Glomerular endothelial cell (primary cell): ENCODE results near the gene GALNT9. TPM values are rescaled to one million over a fixed set of nuclear protein-coding genes. Genes with fewer than 3 reads are reported as not detected.
"Not testable (repeated sequence)": the region's sequence is repeated elsewhere in the genome, so short reads cannot be mapped to it uniquely, and the experiment has no call there.

Source experiments
- DNase-seq: peaks from one replicate; pipeline ENCODE4 v3.0.0-alpha.2; 2011; ENCODE audit warnings: low read depth, low spot score; ENCODE audit errors: extremely low read depth
- total RNA-seq: library from RNA; depleted of rRNA; stranded (reverse); fragments of >200 nt; gene quantifications from 2 replicates; pipeline ENCODE4 v1.2.3, GENCODE V29; 2015

GALNT9 gene
- total RNA-seq, 1 donor from 2014 or later, result 0.35 TPM

DNA sequence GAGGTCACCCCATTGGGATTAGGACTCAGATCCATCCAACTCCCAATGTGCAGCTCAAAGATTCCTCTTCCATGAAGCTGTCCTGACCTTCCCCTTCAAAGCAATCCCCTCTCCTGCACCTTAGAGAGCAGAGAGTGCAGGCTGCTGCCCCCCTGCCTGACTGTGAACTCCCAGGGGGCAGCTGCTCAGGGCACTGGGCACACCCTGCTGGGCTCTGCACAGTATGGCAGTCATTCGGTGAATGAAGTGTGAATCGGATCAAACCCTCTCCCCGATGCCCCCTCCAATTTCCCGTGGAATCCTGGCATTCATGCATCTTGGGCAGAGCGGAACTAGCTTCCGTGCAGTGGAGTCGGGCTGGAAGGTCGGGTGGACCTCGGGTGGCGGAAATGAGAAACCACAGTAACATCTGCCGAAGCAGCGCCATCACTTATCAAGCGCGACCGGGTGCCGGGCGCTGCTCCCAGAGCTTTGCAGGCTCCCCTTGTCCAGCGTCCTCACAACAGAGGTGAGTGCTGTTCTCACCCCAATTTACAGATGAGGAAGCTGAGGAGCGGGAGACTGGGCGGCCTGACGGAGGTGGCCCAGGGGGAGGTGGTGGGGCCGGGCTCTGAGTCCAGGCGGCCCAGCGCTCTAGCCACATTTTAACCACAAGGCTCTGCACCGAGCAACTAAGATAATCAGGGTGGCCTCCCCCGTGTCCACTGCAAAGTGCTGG, 14.7 kb downstream of the GALNT9 start:
- no peak for DNase-seq

DNA sequence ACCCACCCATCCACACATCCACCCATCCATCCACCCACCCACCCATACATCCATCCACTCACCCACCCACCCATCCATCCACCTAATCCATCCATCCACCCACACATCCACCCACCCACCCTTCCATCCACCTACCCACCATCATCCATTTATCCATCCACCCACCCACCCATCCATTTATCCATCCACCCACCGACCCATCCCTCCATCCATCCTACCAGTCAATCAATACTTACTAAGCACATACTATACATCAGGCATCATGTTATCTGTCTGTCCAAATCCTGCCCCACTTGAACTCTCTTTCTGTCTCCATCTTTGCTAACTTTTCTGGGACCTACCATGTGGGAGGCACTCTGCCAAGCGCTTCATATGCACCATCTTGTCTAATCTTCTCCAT, 15.4 kb downstream of the GALNT9 start:
- DNase-seq, result no peak

DNA sequence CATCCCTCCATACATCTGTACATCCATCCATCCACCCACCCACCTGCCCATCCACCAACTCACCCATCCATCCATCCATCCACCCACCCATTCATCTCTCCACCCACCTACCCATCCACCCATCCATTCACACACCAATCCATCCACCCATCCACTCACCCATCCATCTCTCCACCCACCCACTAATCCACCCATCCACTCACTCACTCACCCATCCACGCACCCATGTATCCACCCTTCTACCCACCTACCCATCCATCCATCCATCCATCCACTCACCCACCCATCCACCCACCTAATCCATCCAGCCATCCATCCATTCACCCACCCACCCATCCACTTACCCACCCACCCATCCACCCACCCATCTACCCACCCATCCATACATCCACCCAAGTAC, 16.2 kb downstream of the GALNT9 start:
- DNase-seq, result no peak

DNA sequence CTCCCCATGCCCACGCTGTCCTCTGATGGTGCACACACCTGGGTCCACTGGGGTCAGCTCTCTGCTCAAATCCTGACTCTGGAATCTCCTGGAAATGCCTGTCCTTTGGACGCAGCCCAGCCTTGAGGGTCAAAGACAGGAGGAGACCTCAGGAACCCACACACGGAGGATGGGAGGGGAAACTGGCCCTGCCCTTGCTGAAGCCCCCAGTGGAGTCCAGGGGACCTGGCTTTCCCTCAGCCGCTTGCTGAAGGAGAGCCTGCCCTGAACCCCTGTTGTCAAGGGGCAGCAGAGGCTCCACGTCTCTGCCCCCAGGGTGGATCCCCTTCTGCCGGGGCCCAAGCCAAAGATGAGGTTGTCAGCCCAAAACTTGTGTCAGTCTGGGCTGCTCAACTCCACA, 16.9 kb downstream of the GALNT9 start:
- DNase-seq, result no peak

DNA sequence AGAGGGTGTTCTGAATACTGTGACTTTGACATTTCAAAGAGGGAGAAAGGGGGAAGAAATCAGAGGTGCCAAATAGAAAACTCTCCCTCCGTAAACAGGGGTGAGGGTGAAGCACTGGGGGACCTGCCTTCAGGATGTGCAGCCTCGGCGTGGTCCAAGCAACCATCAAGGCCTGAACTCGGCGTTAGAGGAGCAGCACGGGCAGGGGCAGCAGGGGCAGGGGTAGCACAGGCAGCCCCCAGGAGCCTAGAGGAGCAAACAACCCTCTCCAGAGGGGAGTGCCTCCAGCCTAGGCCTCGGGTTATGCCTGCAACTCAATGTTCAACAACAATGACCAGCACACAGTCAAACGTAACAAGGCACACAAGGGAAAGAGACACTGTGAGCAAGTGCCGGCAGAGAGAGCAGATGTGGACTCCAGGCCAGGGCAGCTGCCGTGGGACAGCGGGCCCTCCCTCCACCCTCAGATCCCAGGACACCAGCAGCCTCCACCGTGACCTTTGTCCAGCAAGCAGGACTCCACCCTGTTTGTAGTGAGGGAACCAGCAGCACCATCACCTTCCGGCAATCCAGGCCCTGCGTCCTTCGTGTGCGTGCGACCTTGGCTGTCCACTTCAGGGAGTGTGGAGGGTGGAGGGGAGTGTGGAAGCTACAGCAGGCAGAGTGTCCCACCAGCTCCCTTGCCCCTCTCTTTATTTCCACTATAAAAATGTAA, 18.0 kb downstream of the GALNT9 start:
- no peak for DNase-seq

DNA sequence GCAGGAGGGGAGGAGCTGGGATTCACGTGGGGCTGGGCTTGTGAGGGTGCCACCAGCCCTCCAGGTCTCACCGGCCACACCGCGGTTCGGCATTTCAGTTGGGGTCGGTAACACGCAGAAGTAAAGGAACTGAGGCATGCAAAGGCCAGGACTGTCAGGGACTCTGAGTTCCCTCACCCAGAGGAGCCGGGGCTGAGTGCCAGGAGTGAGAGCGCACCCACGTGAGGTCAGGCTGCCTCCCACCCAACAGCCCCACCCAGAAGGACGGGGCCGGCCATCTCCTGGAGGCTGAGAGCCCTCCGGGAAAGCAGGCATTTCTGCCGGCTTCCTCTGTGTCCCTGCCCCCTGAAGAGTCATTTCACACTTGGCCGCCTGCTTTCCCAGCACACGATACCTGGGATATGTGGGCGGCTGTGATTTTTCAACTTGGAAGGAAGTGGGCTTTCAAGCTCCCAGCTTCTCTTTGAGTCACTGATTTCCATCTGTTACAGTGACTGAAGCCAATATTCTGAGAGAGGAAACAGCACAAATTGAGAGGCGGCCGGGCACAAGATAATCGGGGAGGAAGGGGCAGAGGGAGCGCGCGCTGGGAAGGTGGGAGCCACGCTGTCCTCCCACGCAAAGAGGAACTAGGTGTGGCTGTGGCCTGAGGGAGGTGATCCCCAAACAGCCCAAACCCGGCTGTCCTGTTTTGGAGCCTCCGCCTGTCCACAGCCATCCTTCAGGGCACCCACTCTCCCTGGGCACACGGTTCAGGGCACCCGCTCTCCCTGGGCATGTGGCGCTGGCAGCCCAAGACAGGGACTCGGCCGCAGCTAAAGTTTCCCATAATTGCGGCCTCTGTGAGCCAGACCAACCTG, 19.0 kb downstream of the GALNT9 start:
- no peak for DNase-seq

DNA sequence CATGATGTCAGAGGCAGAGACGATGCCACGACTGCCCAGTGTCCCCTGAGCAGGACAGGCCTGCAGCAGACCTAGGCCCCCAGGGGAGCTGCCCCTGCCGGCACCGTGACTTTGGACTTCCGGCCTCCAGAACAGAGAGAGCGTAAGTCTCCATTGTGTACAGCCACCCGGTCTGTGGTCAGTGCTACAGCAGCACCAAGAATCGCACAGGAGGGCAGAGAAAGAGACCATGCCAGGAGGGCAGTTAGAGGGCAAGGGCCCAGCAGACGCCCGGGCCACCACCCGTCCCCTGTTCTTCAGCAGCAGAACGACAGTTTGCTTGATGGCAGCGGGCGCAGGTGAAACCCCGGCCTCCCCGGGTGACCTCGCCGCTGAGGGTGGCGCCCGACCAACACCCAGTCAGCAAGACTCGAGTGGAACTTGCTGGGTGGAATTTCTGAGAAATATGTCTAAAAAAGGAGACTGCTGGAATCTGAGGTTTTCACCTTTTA, 19.7 kb downstream of the GALNT9 start:
- DNase-seq, result no peak

DNA sequence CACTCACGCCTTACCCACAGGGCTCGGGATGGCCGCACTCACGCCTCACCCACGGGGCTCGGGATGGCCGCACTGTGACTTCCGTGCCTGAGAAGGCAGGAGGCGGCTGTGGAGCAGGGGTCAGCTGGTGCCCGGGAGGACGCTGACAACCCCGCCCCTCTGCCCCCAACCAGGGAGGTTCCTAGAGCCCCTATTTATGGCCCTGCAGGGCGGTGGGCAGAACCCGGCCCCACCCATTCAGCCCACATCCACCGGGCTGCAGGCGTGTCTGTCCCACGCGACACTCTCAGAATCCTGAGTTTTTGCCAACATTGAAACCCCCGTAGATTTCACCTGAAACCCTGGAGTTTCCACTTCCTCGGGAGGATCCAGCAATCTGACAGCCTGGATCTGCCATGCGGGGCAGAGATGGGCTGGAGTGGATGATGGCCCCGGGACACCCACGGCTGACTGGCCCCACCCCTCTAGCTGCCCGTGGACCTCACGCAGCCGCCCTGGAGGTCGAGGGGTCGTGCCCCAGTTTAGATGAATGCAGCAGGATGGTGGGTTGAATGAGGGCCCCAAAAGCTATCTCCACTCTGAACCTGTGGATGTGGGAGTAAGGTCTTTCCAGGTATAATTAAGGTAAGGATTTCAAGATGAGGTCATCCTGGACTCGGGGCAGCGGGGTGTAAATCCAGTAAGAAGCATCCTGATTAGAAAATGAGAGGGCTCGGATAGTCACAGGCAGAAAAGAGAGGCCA, 20.4 kb downstream of the GALNT9 start:
- DNase-seq, result no peak

DNA sequence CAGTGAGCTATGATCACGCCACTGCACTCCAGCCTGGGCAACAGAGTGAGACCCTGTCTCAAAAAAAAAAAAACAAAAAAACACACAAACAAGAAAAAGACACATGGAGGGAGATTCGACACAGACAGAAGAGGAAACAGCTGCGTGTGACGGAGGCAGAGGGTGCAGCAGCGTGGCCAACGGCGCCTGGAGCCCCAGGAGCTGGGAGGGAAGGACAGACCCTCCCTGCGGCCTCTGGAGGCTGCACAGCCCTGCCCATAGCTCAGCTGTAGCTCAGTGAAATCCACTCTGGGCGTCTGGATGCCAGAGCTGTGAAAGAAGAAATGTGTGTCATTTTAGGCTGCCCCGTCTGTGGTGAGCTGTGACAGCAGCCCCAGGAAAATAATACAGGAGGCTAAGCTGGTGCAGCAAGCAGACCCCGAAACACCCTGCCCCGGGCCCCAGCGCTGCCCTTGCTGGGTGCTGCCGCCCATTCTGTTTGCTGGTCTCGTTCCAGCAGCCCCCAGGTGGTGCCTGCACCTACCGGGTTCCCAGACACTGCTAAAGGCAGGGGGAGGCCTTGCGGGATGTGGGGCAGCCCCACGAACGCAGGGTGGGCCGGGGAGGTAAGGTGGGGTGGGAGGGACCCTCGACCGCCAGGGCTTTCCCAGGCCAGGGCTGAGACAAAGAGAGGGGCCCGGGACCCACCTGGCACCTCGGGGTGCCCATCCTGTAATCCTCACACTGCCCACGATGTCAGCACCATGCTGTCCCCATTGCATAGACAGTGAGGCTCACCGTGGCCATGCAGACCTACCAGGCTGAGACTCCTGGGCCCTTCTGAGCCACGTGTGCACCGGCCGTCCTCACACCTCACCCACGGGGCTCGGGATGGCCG, 21.2 kb downstream of the GALNT9 start:
- DNase-seq, result no peak

DNA sequence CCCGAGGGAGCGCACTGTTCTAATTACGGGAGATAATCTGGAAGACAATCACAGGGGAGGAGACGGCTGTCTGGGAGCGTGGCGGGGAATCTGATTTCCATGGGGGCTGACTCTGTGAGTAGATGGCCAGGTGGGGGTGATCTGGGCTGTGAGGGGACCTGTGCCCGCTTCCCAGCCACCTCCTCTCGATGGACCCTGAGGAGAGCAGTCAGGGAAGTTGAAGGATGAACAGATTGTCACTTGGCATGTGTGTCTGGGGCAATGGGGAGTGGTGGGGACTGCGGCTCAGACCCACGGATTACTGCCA, 22.6 kb downstream of the GALNT9 start:
- DNase-seq, result no peak

DNA sequence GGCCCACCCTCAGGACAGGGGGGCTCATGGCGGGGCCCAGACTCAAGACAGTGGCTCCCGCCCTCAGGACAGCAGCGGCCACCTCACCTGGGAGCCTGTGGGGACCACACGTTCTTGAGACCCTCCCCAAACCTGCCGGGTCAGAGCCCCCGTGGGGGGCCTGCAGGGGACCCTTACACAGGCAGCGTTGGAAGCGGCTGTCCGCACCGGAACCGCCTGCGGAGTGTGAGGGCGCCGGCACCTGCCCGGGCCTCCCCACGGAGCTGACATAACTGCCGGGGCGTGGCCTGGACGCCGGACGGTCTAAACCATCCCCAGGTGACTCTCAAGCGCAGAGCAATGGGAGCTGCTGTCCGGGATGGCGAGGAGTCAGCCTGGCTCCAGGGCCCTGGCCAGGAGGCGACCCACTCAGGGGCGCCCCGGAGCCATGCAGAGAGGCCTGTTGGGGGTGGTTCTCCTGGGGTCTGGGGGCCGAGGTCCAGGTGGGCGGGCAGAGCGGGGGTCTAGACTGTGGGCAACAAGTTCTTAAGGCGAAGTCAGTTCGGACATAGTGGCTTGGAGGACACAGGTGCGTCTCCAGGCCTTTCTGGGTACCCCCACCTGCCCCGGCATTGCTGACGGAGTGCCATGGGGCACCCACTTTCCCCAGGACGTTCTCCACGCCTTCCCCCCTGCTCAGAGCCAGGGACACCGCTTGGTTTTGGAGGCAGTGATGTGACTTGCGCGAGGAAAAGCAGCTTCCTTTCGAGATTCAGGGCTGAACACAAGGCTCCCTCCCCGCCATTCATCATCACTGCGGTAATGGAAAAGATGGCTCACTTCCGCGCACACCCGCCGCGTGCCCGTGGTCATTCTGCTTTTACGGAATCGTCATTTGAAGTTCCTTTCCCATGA, 23.2 kb downstream of the GALNT9 start:
- no peak for DNase-seq

DNA sequence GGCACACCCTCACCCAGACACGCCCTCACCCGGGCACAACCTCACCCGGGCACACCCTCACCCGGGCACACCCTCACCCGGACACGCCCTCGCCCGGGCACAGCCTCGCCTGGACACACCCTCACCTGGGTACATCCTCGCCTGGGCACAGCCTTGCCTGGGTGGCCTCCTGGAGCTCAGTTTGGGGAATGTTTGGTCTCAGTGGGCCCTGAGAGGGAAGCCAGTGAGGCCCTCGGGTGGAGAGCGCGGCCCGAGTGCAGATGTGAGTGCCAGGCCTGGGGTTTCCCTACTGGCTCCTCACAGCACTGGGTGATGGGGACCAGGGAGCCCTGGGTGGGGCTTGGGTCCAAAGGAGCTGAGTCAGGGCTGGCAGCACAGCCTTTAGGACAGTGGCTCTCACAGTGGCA, 23.8 kb downstream of the GALNT9 start:
- no peak for DNase-seq

DNA sequence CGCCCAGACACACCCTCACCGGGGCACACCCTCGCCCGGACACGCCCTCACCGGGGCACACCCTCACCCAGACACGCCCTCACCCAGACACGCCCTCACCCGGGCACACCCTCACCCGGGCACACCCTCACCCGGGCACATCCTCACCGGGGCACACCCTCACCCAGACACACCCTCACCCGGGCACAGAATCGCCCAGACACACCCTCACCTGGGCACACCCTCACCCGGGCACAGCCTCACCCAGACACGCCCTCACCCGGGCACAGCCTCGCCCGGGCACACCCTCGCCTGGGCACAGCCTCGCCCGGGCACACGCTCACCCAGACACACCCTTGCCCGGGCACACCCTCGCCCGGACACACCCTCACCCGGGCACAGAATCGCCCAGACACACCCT, 24.5 kb downstream of the GALNT9 start:
- not testable (repeated sequence) for DNase-seq

DNA sequence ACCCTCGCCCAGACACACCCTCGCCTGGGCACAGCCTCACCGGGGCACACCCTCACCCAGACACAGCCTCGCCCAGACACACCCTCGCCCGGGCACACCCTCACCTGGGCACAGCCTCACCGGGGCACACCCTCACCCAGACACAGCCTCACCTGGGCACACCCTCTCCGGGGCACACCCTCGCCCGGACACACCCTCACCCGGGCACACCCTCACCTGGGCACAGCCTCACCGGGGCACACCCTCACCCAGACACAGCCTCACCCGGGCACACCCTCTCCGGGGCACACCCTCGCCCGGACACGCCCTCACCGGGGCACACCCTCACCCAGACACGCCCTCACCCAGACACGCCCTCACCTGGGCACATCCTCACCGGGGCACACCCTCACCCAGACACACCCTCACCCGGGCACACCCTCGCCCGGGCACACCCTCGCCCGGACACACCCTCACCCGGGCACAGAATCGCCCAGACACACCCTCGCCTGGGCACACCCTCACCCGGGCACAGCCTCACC, 25.5 kb downstream of the GALNT9 start:
- not testable (repeated sequence) for DNase-seq

DNA sequence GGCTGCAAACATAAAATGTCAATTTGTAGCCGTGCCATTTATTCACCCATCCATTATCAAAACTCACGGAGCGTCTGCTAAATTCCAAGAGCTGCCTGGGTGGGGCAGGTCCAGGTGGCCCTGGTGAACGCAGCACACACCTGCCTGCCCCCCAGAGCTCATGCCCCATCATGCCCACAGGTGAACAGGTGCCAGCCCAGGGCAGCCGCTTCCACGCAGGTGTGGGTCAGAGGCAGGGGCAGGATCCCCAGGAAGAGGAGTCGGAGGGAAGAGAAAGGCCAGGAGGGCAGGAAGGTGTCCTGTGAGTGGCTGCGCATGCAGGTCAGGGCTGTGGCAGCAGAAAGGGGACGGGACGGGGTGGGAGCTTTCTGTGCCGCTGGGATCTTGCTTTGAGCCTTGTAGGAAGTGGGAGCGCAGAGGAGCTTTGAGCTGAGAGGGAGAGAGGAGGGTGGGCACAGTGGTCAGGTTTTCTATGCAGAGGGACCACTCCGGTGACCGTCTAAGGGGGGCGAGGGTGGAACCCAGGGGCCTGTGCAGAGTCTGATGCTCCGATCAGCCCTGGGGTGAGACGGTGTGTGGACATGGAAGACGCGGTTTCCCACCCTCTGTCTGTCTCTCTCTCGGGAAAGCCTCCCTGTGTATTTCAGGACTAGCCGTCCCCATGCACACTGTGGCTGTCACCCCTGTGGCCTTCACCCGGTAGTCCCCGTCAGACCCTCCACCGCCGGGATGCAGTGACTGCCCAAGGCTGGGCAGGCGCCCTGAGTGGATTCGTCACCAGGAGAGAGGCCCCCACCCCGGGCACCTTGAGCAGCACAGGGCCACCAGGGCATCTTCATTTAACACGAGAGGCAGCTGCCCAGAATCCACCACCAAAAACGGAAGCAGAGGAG, 26.7 kb downstream of the GALNT9 start:
- no peak for DNase-seq

DNA sequence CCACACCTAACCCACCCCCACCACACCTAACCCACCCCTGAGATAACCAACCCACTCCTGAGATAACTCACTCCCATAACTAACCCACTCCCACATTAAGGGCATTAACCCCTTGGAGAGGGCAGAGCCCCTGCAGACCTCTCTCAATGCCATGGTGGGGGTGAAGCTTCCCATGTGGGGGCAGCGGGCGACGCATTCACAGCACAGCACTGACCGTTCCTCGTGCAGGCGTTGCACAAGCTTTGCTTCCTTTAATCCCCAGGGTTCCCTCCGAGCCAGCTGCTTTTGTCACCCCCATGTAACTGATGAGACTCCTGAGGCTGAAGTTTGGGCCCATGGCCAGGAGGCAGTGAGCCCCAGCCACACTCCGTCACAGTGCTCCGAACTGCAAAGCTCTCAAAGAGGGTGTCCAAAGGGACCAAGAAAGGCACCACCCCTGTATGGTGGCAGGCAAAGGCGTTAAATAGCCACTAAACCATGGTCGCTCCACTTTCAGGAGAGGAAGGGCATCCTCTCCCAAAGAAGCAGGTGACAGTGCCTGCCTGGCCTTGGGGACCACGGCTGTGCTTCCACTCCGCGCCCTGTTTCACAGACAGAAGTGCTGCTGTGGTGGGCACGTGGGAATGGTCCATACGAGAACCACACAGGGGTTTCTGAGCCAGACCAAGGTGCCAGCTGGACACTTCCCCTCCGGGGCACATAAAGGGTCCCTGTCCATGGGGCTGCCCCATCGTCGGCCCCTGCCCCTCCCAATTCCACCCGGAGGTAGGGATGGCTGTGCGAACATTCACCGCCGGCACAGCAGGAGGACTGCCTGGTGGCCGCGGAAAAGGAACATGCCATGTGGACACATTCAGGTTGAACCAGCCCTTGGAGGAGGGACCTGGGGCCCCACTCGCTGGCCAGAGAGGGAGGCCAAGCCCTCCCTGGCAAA, 28.3 kb downstream of the GALNT9 start:
- DNase-seq, result no peak

DNA sequence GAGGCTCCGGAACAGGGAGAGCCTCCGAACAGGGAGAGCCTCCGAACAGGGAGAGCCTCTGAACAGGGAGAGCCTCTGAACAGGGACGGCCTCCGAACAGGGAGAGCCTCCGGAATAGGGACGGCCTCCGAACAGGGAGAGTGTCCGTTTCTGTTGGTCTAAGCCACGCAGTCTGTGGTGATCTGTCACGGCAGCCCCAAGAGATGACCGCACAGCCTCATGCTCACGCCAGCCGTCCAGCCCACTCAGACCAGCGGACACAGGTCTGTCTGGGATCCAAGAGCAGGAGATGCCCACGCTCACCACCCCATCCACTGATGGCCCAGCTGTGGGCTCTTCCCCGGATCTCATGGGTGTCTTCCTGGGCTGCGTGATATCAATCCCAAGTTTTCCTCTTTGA, 33.3 kb downstream of the GALNT9 start:
- no peak for DNase-seq
